Osteoblast (primary cell): ENCODE data around the gene PLPPR1. TPM values are rescaled to one million over a fixed set of nuclear protein-coding genes. Genes with fewer than 3 reads are reported as not detected.
"Not testable (repeated sequence)": the region's sequence is repeated elsewhere in the genome, so short reads cannot be mapped to it uniquely, and the experiment has no call there.

ENCODE experiments used
- DNase-seq: peaks from one replicate; pipeline ENCODE4 v3.0.0; 2011; ENCODE audit warnings: low spot score, mixed read lengths; ENCODE audit not compliant: insufficient read length; ENCODE audit errors: missing footprints
- H2AFZ ChIP-seq: 2 replicates; pipeline ENCODE4 v1.6.0; 2011; ENCODE audit warnings: mild to moderate bottlenecking, low read length
- H3K27ac ChIP-seq: 2 replicates; pipeline ENCODE4 v1.5.1; 2011; ENCODE audit warnings: mild to moderate bottlenecking, low read depth, low read length, moderate library complexity
- H3K27me3 ChIP-seq: 2 replicates; pipeline ENCODE4 v1.6.0; 2012; ENCODE audit warnings: mild to moderate bottlenecking, control low read depth, inconsistent platforms, low read length, moderate library complexity; ENCODE audit not compliant: insufficient read depth
- H3K36me3 ChIP-seq: 2 replicates; pipeline ENCODE4 v1.5.1; 2011; ENCODE audit warnings: mild to moderate bottlenecking, low read length, control low read depth, moderate library complexity; ENCODE audit not compliant: insufficient read depth
- H3K4me1 ChIP-seq: 2 replicates; pipeline ENCODE4 v1.5.1; 2011; ENCODE audit warnings: mild to moderate bottlenecking, low read length, control low read depth, moderate library complexity; ENCODE audit not compliant: insufficient read depth
- H3K4me2 ChIP-seq: 2 replicates; pipeline ENCODE4 v1.6.0; 2011; ENCODE audit warnings: mild to moderate bottlenecking, low read length; ENCODE audit not compliant: insufficient read depth
- H3K4me3 ChIP-seq: fragments of 200-600 bp; sonication (generic); 3 replicates; pipeline ENCODE4 v1.5.1; 2012; ENCODE audit warnings: mild to moderate bottlenecking, low read length, inconsistent platforms; ENCODE audit not compliant: insufficient read depth
- H3K79me2 ChIP-seq: 2 replicates; pipeline ENCODE4 v1.6.0; 2012; ENCODE audit warnings: mild to moderate bottlenecking, low read length, control low read depth, inconsistent platforms; ENCODE audit not compliant: insufficient read depth
- H3K9me3 ChIP-seq: 2 replicates; pipeline ENCODE4 v1.5.1; 2011; ENCODE audit warnings: low read depth, low read length, control low read depth
- H4K20me1 ChIP-seq: 2 replicates; pipeline ENCODE4 v1.6.0; 2012; ENCODE audit warnings: mild to moderate bottlenecking, low read length, control low read depth; ENCODE audit not compliant: insufficient read depth
- total RNA-seq: library from RNA; depleted of rRNA; stranded (reverse); fragments of >200 nt; gene quantifications from 2 replicates; pipeline ENCODE4 v1.2.3, GENCODE V29; 2012
- TF ChIP-seq, protein P1 (sequence below): IDR thresholded peaks from 2 replicates; pipeline ENCODE4 v1.5.1; 2011; ENCODE audit warnings: mild to moderate bottlenecking, low read depth, low read length, moderate library complexity; ENCODE audit errors: extremely low read depth

Gene PLPPR1
- total RNA-seq, 1 donor = not detected

DNA sequence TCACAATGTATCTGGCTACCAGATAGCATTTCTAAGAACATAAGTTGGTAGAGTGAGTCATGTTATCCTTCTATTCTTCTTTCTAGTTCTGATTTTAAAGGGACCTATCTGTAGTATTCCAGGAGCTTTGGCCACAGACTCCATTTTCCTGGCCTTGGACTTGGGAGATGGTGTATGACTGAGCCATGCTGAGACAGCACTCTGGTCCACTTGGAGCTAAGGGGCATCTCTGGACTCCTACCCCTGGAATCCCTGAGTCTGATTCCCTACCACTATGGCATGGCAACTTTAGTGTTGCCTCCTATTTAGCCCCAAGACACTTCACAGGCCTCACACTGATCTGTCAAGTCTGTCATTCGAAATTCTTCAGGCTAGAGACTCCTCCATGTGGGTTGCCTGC is 297.5 kb downstream of the PLPPR1 start:
- H3K4me1 ChIP-seq = no peaks in the 10 kb centered on the region
- TF ChIP-seq, protein P1, sequence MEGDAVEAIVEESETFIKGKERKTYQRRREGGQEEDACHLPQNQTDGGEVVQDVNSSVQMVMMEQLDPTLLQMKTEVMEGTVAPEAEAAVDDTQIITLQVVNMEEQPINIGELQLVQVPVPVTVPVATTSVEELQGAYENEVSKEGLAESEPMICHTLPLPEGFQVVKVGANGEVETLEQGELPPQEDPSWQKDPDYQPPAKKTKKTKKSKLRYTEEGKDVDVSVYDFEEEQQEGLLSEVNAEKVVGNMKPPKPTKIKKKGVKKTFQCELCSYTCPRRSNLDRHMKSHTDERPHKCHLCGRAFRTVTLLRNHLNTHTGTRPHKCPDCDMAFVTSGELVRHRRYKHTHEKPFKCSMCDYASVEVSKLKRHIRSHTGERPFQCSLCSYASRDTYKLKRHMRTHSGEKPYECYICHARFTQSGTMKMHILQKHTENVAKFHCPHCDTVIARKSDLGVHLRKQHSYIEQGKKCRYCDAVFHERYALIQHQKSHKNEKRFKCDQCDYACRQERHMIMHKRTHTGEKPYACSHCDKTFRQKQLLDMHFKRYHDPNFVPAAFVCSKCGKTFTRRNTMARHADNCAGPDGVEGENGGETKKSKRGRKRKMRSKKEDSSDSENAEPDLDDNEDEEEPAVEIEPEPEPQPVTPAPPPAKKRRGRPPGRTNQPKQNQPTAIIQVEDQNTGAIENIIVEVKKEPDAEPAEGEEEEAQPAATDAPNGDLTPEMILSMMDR = no peak
- H3K9me3 ChIP-seq = no peaks in the 10 kb centered on the region
- no peak overlapping the region for H3K27ac ChIP-seq
- no peaks in the 10 kb centered on the region for H3K36me3 ChIP-seq
- H3K79me2 ChIP-seq = no peaks in the 10 kb centered on the region
- no peaks in the 10 kb centered on the region for H4K20me1 ChIP-seq
- H3K4me2 ChIP-seq = no peak overlapping the region
- H3K27me3 ChIP-seq = no peaks in the 10 kb centered on the region
- no peak overlapping the region for H3K4me3 ChIP-seq
- DNase-seq = no peak
- H2AFZ ChIP-seq = no peak overlapping the region

DNA sequence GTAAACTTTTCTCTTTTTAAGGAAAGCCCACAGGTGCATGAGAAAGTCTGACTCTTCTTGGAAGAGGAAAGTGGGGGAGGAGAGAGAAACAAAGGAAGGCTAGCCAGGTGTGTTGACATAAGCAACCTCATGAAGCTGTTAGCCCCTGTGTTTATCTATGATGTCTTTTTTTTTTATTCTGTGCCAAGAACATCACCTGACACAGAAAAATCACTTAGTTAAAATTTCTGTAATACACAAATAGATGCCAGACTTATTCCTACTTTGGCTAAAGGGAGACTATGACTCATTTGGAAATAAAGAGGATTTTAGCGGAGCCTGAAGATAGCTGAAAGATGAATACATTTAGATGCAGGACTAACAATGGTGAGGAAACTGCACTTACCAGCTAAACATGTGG is 298.0 kb downstream of the PLPPR1 start:
- Histone ChIP-seq H4K20me1 (no peaks in the 10 kb centered on the region), H3K4me3 (no peak overlapping the region), H3K27me3 (no peaks in the 10 kb centered on the region), H3K4me1 (no peaks in the 10 kb centered on the region), H3K4me2 (no peak overlapping the region), H3K79me2 (no peaks in the 10 kb centered on the region), H3K9me3 (no peaks in the 10 kb centered on the region), H2AFZ (no peak overlapping the region), H3K27ac (no peak overlapping the region), H3K36me3 (no peaks in the 10 kb centered on the region)
- TF ChIP-seq, protein P1 = no peak
- DNase-seq = no peak

DNA sequence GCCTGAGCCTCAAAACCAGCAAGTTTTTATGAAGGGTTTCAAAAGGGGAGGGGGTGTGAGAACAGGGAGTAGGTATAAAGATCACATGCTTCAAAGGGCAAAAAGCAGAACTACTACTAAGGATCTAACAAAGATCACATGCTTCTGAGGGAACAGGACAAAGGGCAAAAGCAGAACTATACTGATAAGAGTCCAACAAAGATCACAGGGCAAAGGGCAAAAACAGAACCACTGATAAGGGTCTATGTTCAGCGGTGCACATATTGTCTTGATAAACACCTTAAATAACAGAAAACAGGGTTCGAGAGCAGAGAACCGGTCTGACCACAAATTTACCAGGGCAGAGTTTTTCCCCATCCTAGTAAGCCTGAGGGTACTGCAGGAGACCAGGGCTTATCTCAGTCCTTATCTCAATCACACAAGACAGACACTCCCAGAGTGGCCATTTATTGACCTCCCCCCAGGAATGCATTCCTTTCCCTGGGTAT is 298.9 kb downstream of the PLPPR1 start:
- H3K9me3 ChIP-seq, H3K79me2 ChIP-seq, H3K36me3 ChIP-seq, H4K20me1 ChIP-seq, H3K4me3 ChIP-seq, H3K4me2 ChIP-seq, DNase-seq, H3K27me3 ChIP-seq, H3K27ac ChIP-seq, H2AFZ ChIP-seq, H3K4me1 ChIP-seq: not testable (repeated sequence)

DNA sequence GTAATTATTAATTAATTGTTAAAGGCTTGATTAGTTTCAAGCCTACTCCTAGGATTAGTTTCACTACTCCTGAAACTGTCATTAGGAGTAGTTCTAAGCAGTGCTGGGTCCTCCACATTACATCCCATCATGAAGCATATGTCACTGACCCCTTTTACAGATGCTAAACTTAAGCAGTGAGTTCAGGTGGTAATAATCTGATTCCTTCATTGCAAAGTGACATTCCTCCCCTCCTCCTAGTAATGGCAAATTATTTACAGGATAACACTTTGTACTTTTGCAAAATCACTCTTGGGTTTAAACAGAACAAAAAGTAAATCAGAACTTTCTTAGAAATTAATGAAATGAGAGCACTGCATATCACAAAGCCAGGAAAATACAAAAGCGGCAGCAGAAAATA is 303.8 kb downstream of the PLPPR1 start:
- Histone ChIP-seq H3K27ac (no peak overlapping the region), H3K4me2 (no peak overlapping the region), H3K9me3 (no peaks in the 10 kb centered on the region), H3K27me3 (no peaks in the 10 kb centered on the region), H4K20me1 (no peaks in the 10 kb centered on the region), H2AFZ (no peak overlapping the region), H3K79me2 (no peaks in the 10 kb centered on the region), H3K4me1 (no peaks in the 10 kb centered on the region), H3K36me3 (no peaks in the 10 kb centered on the region), H3K4me3 (no peak overlapping the region)
- TF ChIP-seq, protein P1 = no peak
- no peak for DNase-seq
